GM23248 (cell line): Measurements from ENCODE around the gene TRMT44.

Experiments used
- EZH2 ChIP-seq: fragments of 200-600 bp; sonication (generic); IDR thresholded peaks from 2 replicates; pipeline ENCODE4 v1.6.1; 2018; ENCODE audit warnings: antibody characterized with exemption, mild to moderate bottlenecking; ENCODE audit not compliant: insufficient read depth, poor library complexity, severe bottlenecking
- EZH2phosphoT487 ChIP-seq: fragments of 200-600 bp; sonication (generic); IDR thresholded peaks from 2 replicates; pipeline ENCODE4 v1.6.1; 2018; ENCODE audit warnings: antibody characterized with exemption, moderate library complexity, mild to moderate bottlenecking, low read depth; ENCODE audit not compliant: insufficient read depth

DNA sequence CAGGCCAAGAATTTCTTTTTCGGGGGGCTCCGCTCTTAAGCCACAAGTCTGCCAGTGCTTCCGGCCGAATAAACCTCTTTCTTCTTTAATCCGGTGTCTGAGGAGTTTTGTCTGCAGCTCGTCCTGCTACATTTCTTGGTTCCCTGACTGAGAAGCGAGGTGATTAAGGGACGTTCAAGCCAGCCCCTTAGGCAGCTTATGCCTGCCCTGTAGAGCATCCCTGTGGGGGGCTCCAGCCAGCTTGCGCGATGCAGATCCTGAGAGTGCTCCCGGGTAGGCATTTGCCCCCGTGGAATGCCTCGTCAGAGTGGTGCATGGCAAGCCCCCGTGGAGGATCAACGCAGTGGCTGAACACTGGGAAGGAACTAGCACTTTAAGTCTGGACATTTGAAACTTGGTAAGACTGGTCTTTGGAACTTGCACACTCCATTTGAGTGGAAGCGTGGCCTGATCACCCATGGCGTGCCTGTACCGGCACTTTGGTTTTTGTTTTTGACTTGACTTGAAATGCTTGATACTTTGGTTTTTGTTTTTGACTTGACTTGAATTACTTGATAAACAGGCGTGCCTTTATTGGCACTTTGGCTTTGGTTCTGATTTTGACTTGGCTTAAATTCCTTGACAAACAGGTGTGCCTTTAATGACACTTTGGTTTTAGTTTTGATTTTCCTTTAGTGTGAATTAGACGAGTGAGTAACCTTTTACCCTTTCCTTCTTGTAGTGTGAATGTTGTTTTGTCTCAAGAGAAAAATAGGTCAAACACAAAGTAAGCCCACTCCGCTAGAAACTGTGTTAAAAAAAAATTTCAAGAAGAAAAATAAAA is 6.1 kb upstream of the TRMT44 start:
- TF ChIP-seq EZH2, result no peak
- TF ChIP-seq EZH2phosphoT487, result no peak
